Testis (tissue), 3 donors: ENCODE measurements around the gene RPS27L. TPM values are rescaled to one million over a fixed set of nuclear protein-coding genes. Genes with fewer than 3 reads are reported as not detected.

Source experiments
- polyA plus RNA-seq: library from polyadenylated mRNA; stranded (reverse); fragments of 350-450 nt; fragmentation: Illumina TruSeq; extraction: RNeasy Lipid Tissue Mini Kit (QIAGEN cat#74804); gene quantifications from one replicate; pipeline ENCODE4 v1.2.3, GENCODE V29; 2014; ENCODE audit warnings: low read depth, low replicate concordance; ENCODE audit not compliant: insufficient read depth
- total RNA-seq, 2 donors: library from RNA; depleted of rRNA; stranded (reverse); fragments of >200 nt; gene quantifications; one replicate each; pipeline ENCODE4 v1.2.3, GENCODE V29; 2016

Gene RPS27L
- total and polyA plus RNA-seq, 3 donors from 2014 or later, result 34.3 to 69.7 (median 46.6) TPM

Other genes starting within 250 kb of the RPS27L start
- 100 to 1,000 TPM; 126 TPM for gene TPM1, start 114.7 kb downstream of the RPS27L start, total RNA-seq
- 135 TPM for gene TPM1, start 114.7 kb downstream of the RPS27L start, polyA plus RNA-seq
- 10 to 100 TPM in 1 of 2 donors, 1 to 10 TPM in 1; 8.9 to 17.1 TPM for gene LACTB, start 35.6 kb downstream of the RPS27L start, total RNA-seq
- gene LACTB, start 35.6 kb downstream of the RPS27L start, polyA plus RNA-seq, result 24.7 TPM
- gene RAB8B, start 32.1 kb upstream of the RPS27L start, total RNA-seq, result 10 to 100 TPM; 19.3 to 20.8 TPM
- gene RAB8B, start 32.1 kb upstream of the RPS27L start, polyA plus RNA-seq, result 38.7 TPM
- 10 to 100 TPM; 53.6 to 69.7 TPM for gene APH1B, start 120.1 kb upstream of the RPS27L start, total RNA-seq
- 471 TPM for gene APH1B, start 120.1 kb upstream of the RPS27L start, polyA plus RNA-seq
- gene CA12, start 224.4 kb upstream of the RPS27L start, total RNA-seq, result under 1 TPM; 0.55 to 0.68 TPM
- gene CA12, start 224.4 kb upstream of the RPS27L start, polyA plus RNA-seq, result 8.0 TPM